Activated naive CD4-positive, alpha-beta T cell treated with Interleukin-2 at 50 U/mL for 16 hours (primary cell): Measurements from ENCODE around the gene NDUFB4.

Experiments used
- DNase-seq: peaks from one replicate; pipeline ENCODE4 v3.0.0-alpha.2; 2020

Gene NDUFB4

DNA sequence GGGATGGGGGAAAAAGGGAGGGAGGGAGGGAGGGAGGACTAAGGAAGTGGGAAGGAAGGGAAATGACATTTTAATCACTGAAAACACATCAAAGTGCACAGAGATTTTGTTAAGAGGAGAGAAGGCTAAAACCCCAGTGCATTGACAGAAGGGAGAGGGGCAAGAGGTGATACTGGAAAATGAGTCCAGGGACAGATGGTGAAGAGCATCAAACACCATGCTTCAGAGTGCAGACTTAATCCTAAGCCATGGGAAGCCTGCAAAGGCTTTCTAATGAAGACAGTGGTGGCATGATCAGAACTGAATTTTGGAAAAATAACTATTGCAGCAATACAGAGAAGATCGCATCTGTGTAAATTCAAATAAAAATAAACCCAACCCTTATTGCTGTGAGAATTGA is 44.1 kb downstream of the NDUFB4 start:
- DNase-seq = no peak

DNA sequence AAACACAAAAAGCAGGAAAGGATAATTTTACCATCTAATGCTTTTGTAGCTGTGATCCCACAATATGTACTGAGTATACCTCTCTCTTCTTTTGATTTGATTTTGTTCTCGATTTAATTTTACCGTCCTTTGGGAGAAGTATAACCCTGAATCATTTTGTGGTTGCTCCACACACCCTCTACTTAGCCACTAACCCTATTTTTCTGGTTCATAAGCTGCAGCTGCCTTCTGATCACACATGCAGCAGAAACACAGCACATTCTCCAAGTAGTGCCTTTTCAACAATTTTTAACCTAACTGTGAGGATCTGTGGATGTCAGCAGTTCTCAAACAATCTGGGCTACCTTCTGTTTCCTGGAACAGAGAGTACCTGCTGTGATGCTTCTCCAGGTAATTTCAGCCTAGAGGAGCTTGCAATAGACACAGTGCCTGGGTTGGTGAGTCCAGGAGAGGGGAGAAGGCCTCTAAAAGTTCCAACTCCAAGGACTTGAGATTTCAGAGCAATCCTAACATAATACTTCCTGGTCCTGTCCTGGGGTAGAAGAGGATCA is 45.6 kb downstream of the NDUFB4 start:
- DNase-seq = no peak

DNA sequence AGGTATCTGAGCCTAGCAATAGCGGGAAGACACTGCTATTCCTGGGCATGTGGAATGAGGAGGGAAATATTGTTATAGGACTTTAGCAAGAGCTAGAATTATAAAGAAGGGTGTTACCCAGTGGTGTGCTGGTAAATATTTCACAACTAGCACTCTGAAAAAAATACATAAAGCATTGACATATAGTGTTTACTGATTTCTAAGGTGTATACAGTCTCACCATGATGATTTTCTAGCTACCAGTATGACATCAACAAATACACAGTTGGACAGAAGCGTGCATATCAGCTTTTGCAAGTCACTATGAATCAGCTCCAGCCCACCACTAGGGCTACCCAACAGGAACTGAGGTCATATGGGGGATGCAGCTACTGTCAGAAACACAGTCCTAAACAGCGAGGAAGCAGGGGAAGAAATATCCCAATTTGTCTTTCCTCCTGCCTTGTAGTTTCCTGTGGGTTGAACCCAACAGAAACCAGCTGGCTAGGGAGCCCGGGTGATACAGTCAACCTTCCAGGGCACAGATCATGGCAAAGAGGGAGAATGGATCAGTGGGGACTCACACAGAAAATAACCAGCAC is 46.3 kb downstream of the NDUFB4 start:
- no peak for DNase-seq

DNA sequence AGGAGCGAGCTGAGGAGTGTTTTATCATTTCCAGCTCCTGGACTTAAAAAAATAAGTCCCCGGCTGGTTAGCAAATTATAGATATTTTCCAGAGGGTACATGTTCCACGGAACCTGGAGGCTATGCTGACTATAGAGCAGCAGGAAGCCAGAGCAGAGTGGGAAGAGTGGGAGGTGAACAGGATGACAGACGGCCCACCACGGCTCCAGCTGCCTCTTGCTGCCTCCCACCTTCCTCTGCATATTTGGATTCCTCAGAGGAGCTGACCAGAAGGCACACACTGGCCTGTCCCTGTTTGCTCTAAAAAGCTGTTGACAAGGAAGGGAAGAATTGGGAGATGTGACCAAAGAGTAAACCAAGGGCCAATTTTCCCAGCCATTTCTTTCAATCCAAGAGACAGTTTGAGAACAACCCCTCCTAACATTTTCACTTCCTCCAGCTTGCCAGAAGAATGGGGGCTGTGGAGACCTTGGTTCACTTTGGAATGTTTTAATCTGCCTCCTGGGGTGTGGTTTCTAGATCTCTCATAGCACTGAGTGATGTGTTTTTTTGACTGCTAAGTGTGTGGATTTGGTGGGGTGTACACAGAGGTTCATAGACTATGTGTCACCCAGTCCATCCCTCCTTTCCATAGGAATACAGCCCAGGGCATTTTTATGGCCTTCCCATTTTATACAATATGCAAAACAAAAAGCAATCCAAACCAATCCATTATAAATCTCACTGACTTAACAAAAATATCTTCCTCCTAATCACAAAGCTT is 49.1 kb downstream of the NDUFB4 start:
- no peak for DNase-seq

DNA sequence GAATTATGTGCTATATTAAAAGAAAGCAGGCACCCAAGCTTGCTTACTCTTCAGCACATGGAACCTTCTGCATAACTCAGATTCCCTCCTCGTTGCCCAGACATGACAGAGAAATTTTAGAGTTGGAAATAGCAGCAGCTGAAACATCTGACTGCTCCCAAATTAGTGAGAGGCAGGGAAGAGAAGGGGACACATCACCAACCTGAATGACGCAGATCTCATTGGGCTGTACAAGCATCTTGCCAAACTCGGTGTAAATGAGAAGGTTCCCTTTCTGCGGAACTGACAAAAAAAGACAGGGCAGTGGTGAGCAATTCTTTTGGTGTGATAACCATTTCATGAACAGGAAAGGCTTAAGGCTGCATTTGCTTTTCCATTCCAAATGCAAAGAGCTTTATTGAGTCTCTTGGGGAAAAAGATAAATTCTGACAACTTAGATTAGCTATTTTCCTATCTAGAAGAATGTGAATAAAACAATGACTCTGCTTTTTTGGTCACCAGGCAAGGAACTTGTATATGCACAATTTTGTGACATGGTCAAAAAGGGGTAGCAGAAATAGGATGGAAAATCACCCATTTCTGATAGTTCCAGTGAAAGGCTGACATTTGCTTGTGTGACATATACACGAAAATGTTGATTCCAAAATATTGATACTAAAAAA is 50.8 kb downstream of the NDUFB4 start:
- no peak for DNase-seq

DNA sequence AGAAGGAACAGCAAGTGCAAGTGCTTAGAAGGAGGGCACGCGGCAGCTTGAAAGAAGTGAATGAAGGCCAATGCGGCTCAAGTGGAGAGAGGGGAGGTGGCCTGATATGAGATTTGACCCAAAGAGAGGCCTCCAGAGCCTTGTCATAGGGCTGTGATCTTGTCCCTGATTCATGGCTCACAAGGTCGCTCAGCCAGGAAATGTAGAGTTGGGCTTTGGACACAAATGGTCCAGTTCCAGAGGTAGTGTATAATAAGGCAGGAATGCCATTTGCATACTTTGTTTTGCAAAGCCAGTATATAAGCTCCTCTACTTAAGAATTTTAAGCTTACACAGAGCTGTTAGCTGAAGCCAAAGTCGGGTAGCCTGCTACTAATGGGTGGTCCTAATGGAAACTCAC is 52.2 kb downstream of the NDUFB4 start:
- no peak for DNase-seq

DNA sequence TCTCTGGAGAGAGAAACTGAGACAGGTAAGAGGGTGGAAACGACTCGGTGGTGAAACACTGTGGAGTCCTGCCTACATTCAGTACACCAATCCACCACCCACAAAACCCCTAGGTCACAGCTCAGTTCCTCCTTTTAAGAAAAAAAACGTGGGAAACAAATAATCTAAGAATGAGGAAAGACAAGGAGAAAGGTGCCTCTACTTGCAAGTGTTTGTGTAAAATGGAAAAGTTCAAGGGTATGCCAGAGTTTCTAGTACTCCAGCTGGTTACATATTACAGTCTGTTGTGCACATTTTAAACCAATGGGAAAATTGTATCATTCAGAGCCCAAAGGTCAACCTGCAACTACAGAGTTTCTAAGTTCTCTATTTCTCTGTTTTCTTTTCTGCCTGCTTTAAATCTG is 53.7 kb downstream of the NDUFB4 start:
- no peak for DNase-seq

DNA sequence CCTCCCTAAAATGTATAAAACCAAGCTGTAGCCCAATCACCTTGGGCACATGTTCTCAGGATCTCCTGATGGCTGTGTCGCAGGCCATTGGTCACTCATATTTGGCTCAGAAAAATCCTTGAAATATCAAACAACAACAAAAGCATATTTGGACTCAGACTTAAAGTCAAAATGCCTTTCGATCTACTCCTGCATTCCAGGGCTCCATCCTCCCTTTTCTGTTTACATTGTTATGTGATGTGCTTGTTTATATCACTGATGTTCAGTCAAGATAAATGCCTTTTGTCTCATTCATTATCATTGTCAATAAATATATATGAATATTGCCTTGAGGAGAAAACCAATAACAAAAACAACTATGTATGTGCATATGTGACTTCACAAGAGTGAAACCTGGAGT is 54.2 kb downstream of the NDUFB4 start:
- no peak for DNase-seq
